Trophoblast cell (in vitro differentiated cells and primary cell): Measurements from ENCODE around the gene DAB1.

Experiments used
- DNase-seq, 2 donors: peaks; one replicate each; pipeline ENCODE4 v3.0.0-alpha.2; 2016
- H2AFZ ChIP-seq: 2 replicates; pipeline ENCODE4 v1.6.1; 2013; ENCODE audit warnings: low read length, moderate library complexity, mild to moderate bottlenecking; ENCODE audit not compliant: insufficient read depth, poor library complexity
- H2AK5ac ChIP-seq: 2 replicates; pipeline ENCODE4 v1.6.1; 2013; ENCODE audit warnings: mild to moderate bottlenecking, low read length
- H2BK120ac ChIP-seq: 2 replicates; pipeline ENCODE4 v1.6.1; 2013; ENCODE audit warnings: low read length, mild to moderate bottlenecking, moderate library complexity; ENCODE audit not compliant: insufficient read depth, poor library complexity
- H2BK12ac ChIP-seq: 2 replicates; pipeline ENCODE4 v1.6.1; 2013; ENCODE audit warnings: mild to moderate bottlenecking, low read length, moderate library complexity
- H2BK5ac ChIP-seq: 2 replicates; pipeline ENCODE4 v1.6.1; 2013; ENCODE audit warnings: low read length, low read depth, moderate library complexity, mild to moderate bottlenecking; ENCODE audit not compliant: poor library complexity
- H3K14ac ChIP-seq: 2 replicates; pipeline ENCODE4 v1.6.1; 2013; ENCODE audit warnings: mild to moderate bottlenecking, low read length
- H3K18ac ChIP-seq: 2 replicates; pipeline ENCODE4 v1.6.1; 2013; ENCODE audit warnings: mild to moderate bottlenecking, low read length
- H3K23ac ChIP-seq: 2 replicates; pipeline ENCODE4 v1.6.1; 2013; ENCODE audit warnings: low read length
- H3K27ac ChIP-seq: 2 replicates; pipeline ENCODE4 v1.5.1; 2013; ENCODE audit warnings: low read depth, mild to moderate bottlenecking, inconsistent platforms, low read length, moderate library complexity
- H3K27me3 ChIP-seq: 2 replicates; pipeline ENCODE4 v1.6.1; 2013; ENCODE audit warnings: inconsistent platforms, mild to moderate bottlenecking, low read length, moderate library complexity; ENCODE audit not compliant: insufficient read depth
- H3K36me3 ChIP-seq, 2 experiments: 1 replicate in 1 of 2; 2 replicates in 1 of 2; pipeline ENCODE4 v1.6.1; 2013; ENCODE audit warnings: low read length in 2 of 2, mild to moderate bottlenecking in 2 of 2, moderate library complexity in 1 of 2; ENCODE audit not compliant: insufficient read depth in 2 of 2, control insufficient read depth in 1 of 2
- H3K4ac ChIP-seq: 2 replicates; pipeline ENCODE4 v1.6.1; 2013; ENCODE audit warnings: low read depth, mild to moderate bottlenecking, low read length, moderate library complexity
- H3K4me1 ChIP-seq, 2 experiments: 1 replicate in 1 of 2; 2 replicates in 1 of 2; pipeline ENCODE4 v1.6.1; 2013; ENCODE audit warnings: low read length in 2 of 2, mild to moderate bottlenecking in 2 of 2, moderate library complexity in 1 of 2; ENCODE audit not compliant: insufficient read depth in 2 of 2, control insufficient read depth in 1 of 2
- H3K4me2 ChIP-seq: 2 replicates; pipeline ENCODE4 v1.6.1; 2013; ENCODE audit warnings: inconsistent platforms, mild to moderate bottlenecking, low read length, moderate library complexity
- H3K4me3 ChIP-seq: 2 replicates; pipeline ENCODE4 v1.5.1; 2013; ENCODE audit warnings: mild to moderate bottlenecking, low read depth, low read length, inconsistent platforms
- H3K79me1 ChIP-seq: one replicate; pipeline ENCODE4 v1.6.1; 2013; ENCODE audit warnings: low read length
- H3K79me2 ChIP-seq: 2 replicates; pipeline ENCODE4 v1.6.1; 2013; ENCODE audit warnings: low read length, mild to moderate bottlenecking; ENCODE audit not compliant: control insufficient read depth, insufficient read depth, poor library complexity
- H3K9ac ChIP-seq: 2 replicates; pipeline ENCODE4 v1.6.1; 2013; ENCODE audit warnings: mild to moderate bottlenecking, low read length
- H3K9me3 ChIP-seq: 2 replicates; pipeline ENCODE4 v1.6.1; 2013; ENCODE audit warnings: low read depth, mild to moderate bottlenecking, control low read depth, inconsistent platforms, low read length; ENCODE audit not compliant: insufficient read depth
- H4K12ac ChIP-seq: 2 replicates; pipeline ENCODE4 v1.6.1; 2013; ENCODE audit warnings: low read depth, mild to moderate bottlenecking, low read length, moderate library complexity
- H4K8ac ChIP-seq: 2 replicates; pipeline ENCODE4 v1.6.1; 2013; ENCODE audit warnings: low read depth, mild to moderate bottlenecking, low read length, moderate library complexity
- H4K91ac ChIP-seq: one replicate; pipeline ENCODE4 v1.6.1; 2013; ENCODE audit warnings: low read depth, mild to moderate bottlenecking, low read length, moderate library complexity
- WGBS: extraction: QIAGEN DNeasy Blood & Tissue Kit; methylation state at CpG from one replicate; pipeline ENCODE4 v1.1.7; 2013; ENCODE audit warnings: missing lambda C conversion rate; ENCODE audit not compliant: insufficient read length, insufficient coverage; ENCODE audit errors: extremely low coverage; 5-methylcytosine and 5-hydroxymethylcytosine counted together

Gene DAB1

DNA sequence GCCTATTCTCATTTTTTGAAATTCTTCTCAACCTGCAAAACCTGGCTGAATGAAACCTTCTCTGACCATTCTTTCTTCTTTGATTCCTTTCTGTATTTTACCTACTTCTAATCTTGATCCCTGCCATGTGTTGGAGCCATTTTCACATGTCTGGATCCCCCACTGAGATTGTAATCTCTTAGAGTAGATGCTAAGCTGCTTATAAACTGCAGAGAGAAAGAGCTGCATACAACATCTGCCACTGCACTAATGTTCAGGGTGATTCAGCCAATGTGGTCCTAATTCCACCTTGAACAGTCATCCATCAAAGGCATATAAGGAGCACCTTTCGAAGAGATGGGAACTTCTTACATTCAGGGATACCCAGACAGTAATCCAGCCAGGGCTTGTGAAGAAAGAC, 16.2 kb upstream of the DAB1 start:
- Histone ChIP-seq H4K91ac (no peak overlapping the region), H3K4me2 (no peak overlapping the region), H3K9me3 (no peaks in the 10 kb centered on the region), H3K4ac (no peak overlapping the region), H4K8ac (no peak overlapping the region), H3K9ac (no peak overlapping the region), H3K36me3 (no peaks in the 10 kb centered on the region), H2AK5ac (no peak overlapping the region), H3K27me3 (no peaks in the 10 kb centered on the region), H3K79me1 (no peaks in the 10 kb centered on the region), H3K79me2 (no peaks in the 10 kb centered on the region), H3K27ac (no peak overlapping the region), H2BK5ac (no peak overlapping the region), H3K18ac (no peak overlapping the region), H2BK120ac (no peak overlapping the region), H3K14ac (no peak overlapping the region), H3K4me3 (no peak overlapping the region), H3K4me1 (no peaks in the 10 kb centered on the region), H2AFZ (no peak overlapping the region), H2BK12ac (no peak overlapping the region), H4K12ac (no peak overlapping the region), H3K23ac (no peak overlapping the region)
- WGBS, result no CpG with 5 or more reads among the region's 1 CpG
- DNase-seq, result no peak

DNA sequence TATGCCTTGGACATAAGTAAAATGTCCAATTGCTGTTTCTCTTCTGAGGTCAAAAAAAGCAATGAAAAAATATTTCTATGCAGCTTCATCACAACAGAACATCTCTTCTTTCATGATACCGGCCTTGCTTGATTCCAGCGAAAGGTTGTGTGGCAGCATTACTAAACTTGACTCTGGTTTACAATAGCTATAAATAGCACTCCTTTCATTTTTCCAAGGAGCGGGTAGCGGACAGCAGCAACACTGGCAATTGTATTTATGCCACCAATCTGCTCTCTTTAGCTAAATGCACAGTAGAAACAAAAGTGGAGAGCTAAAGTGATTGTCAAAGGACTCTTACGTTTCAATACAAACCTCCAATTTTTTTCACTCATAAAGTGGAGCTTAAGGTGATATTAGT, 7.5 kb upstream of the DAB1 start:
- Histone ChIP-seq H4K8ac (no peak overlapping the region), H4K12ac (no peak overlapping the region), H3K14ac (no peak overlapping the region), H2AK5ac (no peak overlapping the region), H3K4me3 (no peak overlapping the region), H3K27ac (no peak overlapping the region), H4K91ac (no peak overlapping the region), H3K36me3 (no peaks in the 10 kb centered on the region), H2BK120ac (no peak overlapping the region), H3K18ac (no peak overlapping the region), H3K23ac (no peak overlapping the region), H3K79me2 (no peaks in the 10 kb centered on the region), H3K4ac (no peak overlapping the region), H3K9me3 (no peaks in the 10 kb centered on the region), H3K79me1 (no peaks in the 10 kb centered on the region), H3K4me2 (no peak overlapping the region), H3K4me1 (no peaks in the 10 kb centered on the region), H3K27me3 (no peaks in the 10 kb centered on the region), H2BK5ac (no peak overlapping the region), H2AFZ (no peak overlapping the region), H2BK12ac (no peak overlapping the region), H3K9ac (no peak overlapping the region)
- DNase-seq, result peak in 1 of 2 donors; percentile 54
- WGBS, result no CpG with 5 or more reads among the region's 5 CpGs

DNA sequence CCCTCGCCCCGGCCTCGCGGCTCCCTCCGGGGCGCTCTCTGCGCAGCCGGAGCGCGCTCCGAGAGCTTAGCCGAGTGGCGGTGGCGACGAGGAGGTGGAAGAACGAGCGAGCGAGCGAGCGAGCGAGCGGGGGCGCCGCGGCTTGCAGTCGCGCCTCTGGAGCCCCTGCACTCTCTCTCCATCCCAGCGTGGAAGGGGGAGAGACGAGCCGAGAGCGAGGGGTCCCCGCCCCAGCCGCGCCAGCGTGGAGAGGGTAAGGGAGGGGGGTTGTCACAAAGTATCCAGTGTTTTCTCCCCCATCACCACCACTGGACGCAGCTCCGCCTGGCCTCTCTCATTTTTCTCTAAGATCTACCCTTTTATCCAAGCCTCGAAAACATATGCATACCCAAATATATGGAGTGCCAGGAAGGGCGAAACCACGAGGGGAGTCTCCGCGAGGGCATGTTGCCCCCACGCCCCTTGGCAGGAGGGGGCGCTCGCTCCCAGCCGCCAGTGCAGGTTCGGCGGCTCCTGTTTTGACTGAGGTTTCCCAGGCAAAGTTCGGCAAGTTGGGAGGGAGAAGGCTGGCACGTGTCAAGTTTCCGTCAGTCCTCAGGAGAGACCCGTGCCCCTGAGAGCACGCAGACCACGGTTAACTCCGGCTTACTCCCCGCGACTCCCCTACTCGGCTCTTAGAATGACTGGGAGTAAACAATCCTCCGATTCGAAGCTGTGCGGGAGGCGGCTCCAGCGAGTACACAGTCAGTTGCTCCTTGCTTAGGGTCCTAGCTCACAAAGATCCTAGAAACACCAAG, 569 bp upstream of the DAB1 start:
- Histone ChIP-seq H3K14ac (no peak overlapping the region), H4K12ac (no peak overlapping the region), H3K79me1 (no peaks in the 10 kb centered on the region), H3K36me3 (no peaks in the 10 kb centered on the region), H3K4me2 (peak overlapping the region; percentile 77), H2AK5ac (no peak overlapping the region), H3K9ac (no peak overlapping the region), H3K9me3 (no peaks in the 10 kb centered on the region), H3K18ac (no peak overlapping the region), H4K91ac (no peak overlapping the region), H2BK5ac (no peak overlapping the region), H3K4ac (no peak overlapping the region), H4K8ac (no peak overlapping the region), H3K4me3 (peak overlapping the region; percentile 57), H3K27ac (no peak overlapping the region), H2AFZ (peak overlapping the region; percentile 33), H3K27me3 (peaks cover 23% of the 10 kb centered on the region), H3K4me1 (peaks cover 10 to 19% of the 10 kb centered on the region in 2 experiments), H3K79me2 (no peaks in the 10 kb centered on the region), H3K23ac (no peak overlapping the region), H2BK120ac (no peak overlapping the region), H2BK12ac (no peak overlapping the region)
- no CpG with 5 or more reads among the region's 63 CpGs for WGBS
- peak in 1 of 2 donors; percentile 16 for DNase-seq

DNA sequence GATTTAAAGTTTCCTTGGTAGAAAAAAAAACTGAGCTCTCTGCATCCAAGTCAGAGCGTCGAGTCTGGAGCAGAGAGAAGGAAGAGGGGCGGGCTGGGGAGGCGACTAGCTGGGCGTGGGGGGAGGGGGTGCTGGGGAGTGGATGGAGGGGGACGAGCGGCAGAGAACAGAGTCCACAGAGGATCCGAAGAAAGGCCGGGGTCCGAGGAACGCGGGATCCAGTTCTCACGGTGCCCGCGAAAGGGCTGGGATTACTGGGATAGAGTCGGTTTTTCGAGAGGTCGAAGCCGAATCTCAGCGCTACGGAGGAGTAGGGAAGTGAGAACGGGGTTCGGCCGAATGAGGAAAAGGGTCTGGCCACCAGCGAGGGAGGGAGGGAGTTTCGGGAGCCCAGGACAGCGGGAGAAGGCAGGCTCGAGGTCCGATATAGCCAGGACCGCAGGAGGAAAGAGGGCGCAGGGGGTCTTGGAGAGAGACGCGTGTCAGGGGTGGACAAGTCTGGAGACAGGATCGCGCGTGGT, 665 bp downstream of the DAB1 start:
- no peak overlapping the region for H2BK5ac ChIP-seq
- H3K4me2 ChIP-seq, result peak overlapping the region; percentile 77
- H3K14ac ChIP-seq, result no peak overlapping the region
- no peak overlapping the region for H3K4ac ChIP-seq
- no peak overlapping the region for H3K9ac ChIP-seq
- H3K79me1 ChIP-seq, result no peaks in the 10 kb centered on the region
- no CpG with 5 or more reads among the region's 36 CpGs for WGBS
- no peak overlapping the region for H4K8ac ChIP-seq
- H3K23ac ChIP-seq, result no peak overlapping the region
- H2BK120ac ChIP-seq, result no peak overlapping the region
- no peak overlapping the region for H2BK12ac ChIP-seq
- peak overlapping the region; percentile 45 for H3K4me3 ChIP-seq
- H2AK5ac ChIP-seq, result no peak overlapping the region
- H2AFZ ChIP-seq, result no peak overlapping the region
- peaks cover 23% of the 10 kb centered on the region for H3K27me3 ChIP-seq
- peaks cover 10 to 19% of the 10 kb centered on the region in 2 experiments for H3K4me1 ChIP-seq
- no peak overlapping the region for H3K27ac ChIP-seq
- DNase-seq, result no peak
- H3K79me2 ChIP-seq, result no peaks in the 10 kb centered on the region
- H3K36me3 ChIP-seq, result no peaks in the 10 kb centered on the region
- H3K18ac ChIP-seq, result no peak overlapping the region
- H4K12ac ChIP-seq, result no peak overlapping the region
- H4K91ac ChIP-seq, result no peak overlapping the region
- no peaks in the 10 kb centered on the region for H3K9me3 ChIP-seq
